AG09319 (cell line): Measurements from ENCODE around the gene ZNF565.
"Not testable (repeated sequence)": the region's sequence is repeated elsewhere in the genome, so short reads cannot be mapped to it uniquely, and the experiment has no call there.

ENCODE experiments used
- DNase-seq: peaks from one replicate; pipeline ENCODE4 v3.0.0-alpha.2; 2010; ENCODE audit warnings: low read depth; ENCODE audit errors: extremely low read depth
- CTCF ChIP-seq: IDR thresholded peaks from 2 replicates; pipeline ENCODE4 v1.5.1; 2011; ENCODE audit warnings: low read depth, mild to moderate bottlenecking, inconsistent platforms, low read length, moderate library complexity

Gene ZNF565

GRCh38 chr19:36236304-36236945, 22.0 kb upstream of the ZNF565 start:
- no peak for TF ChIP-seq CTCF
- no peak for DNase-seq

GRCh38 chr19:36233626-36234025, 19.2 kb upstream of the ZNF565 start:
- DNase-seq = not testable (repeated sequence)

GRCh38 chr19:36225219-36225892, 10.9 kb upstream of the ZNF565 start:
- TF ChIP-seq CTCF = no peak
- peak; percentile 10 for DNase-seq

- no peak for TF ChIP-seq CTCF
- no peak for DNase-seq
These were observed 8.0 kb upstream of the ZNF565 start for GRCh38 chr19:36222503-36222902.

- DNase-seq = no peak
- no peak for TF ChIP-seq CTCF
These were observed 7.0 kb upstream of the ZNF565 start for GRCh38 chr19:36221474-36221873.

- TF ChIP-seq CTCF = no peak
- DNase-seq = peak; percentile 14
These were observed 1.0 kb upstream of the ZNF565 start for GRCh38 chr19:36215276-36216123.

- no peak for DNase-seq
- no peak for TF ChIP-seq CTCF
These were observed 1.6 kb downstream of the ZNF565 start for GRCh38 chr19:36212895-36213294.
